ENCODE data around the gene ZSCAN1. TPM values are rescaled to one million over a fixed set of nuclear protein-coding genes. Genes with fewer than 3 reads are reported as not detected.
A peak's percentile ranks its signal among the peaks of the same experiment; 100 is the strongest.

ZSCAN1 gene
- total RNA-seq, 1 donor from 2014 or later, result 0.67 TPM

GRCh38 chr19:58001895-58002369 is 31.9 kb upstream of the ZSCAN1 start:
- Mint-ChIP-seq H3K9me3 (peaks cover 90% of the 10 kb centered on the region), H3K4me3 (peak overlapping the region; percentile 92), H3K27me3 (ENCODE audit: insufficient read depth, low read depth) (peaks cover 24% of the 10 kb centered on the region), H3K4me1 (peaks cover 7% of the 10 kb centered on the region), H3K36me3 (peaks cover 85% of the 10 kb centered on the region), H3K27ac (peak overlapping the region; percentile 43)
- peak overlapping the region; percentile 95 for H3K9ac ChIP-seq
- H3K79me2 ChIP-seq (ENCODE audit: low read depth), result peaks cover 52% of the 10 kb centered on the region
- peak overlapping the region; percentile 68 for H2AFZ ChIP-seq (replicated peaks)
- H3K27me3 ChIP-seq, result no peaks in the 10 kb centered on the region
- H3K36me3 ChIP-seq, result peaks cover 58% of the 10 kb centered on the region
- peak overlapping the region; percentile 91 for H3K4me2 ChIP-seq
- H4K20me1 ChIP-seq (ENCODE audit: low read depth), result no peaks in the 10 kb centered on the region
- DNase-seq (ENCODE audit: low spot score), result no peak
- H3K4me3 ChIP-seq, result peak overlapping the region; percentile 82
- H3F3A ChIP-seq (ENCODE audit: low read depth), result peaks cover 10% of the 10 kb centered on the region
- H3K4me1 ChIP-seq, result peaks cover 9% of the 10 kb centered on the region
- no peak for TF ChIP-seq EZH2phosphoT487 (IDR thresholded peaks at IDR 0.05)
- no peak for TF ChIP-seq EZH2 (IDR thresholded peaks at IDR 0.05)
- no peak for TF ChIP-seq CTCF (IDR thresholded peaks at IDR 0.05)
- peaks cover 26% of the 10 kb centered on the region for H3K9me3 ChIP-seq (ENCODE audit: low read depth)
- H3K27ac ChIP-seq, result peak overlapping the region; percentile 85

- H3K36me3 Mint-ChIP-seq, result peaks cover 85% of the 10 kb centered on the region
- TF ChIP-seq EZH2 (IDR thresholded peaks at IDR 0.05) (peak; percentile 61), EZH2phosphoT487 (IDR thresholded peaks at IDR 0.05) (no peak)
- H3K4me1 ChIP-seq, result peaks cover 9% of the 10 kb centered on the region
- peak within 1 kb of the TSS; percentile 91 for H3K4me2 ChIP-seq
- H3K4me3 Mint-ChIP-seq, result peak within 1 kb of the TSS; percentile 92
- peaks cover 23% of the 10 kb centered on the region for H3K27me3 Mint-ChIP-seq (ENCODE audit: insufficient read depth, low read depth)
- peak within 1 kb of the TSS; percentile 94 for H2AFZ ChIP-seq (replicated peaks)
- peaks cover 90% of the 10 kb centered on the region for H3K9me3 Mint-ChIP-seq
- peak within 1 kb of the TSS; percentile 95 for H3K9ac ChIP-seq
- no peaks in the 10 kb centered on the region for H3K27me3 ChIP-seq
- peaks cover 26% of the 10 kb centered on the region for H3K9me3 ChIP-seq (ENCODE audit: low read depth)
- peaks cover 52% of the 10 kb centered on the region for H3K79me2 ChIP-seq (ENCODE audit: low read depth)
- peak within 1 kb of the TSS; percentile 85 for H3K27ac ChIP-seq
- DNase-seq (ENCODE audit: low spot score), result peak; percentile 96
- peak within 1 kb of the TSS; percentile 82 for H3K4me3 ChIP-seq
- H3K4me1 Mint-ChIP-seq, result peaks cover 7% of the 10 kb centered on the region
- H4K20me1 ChIP-seq (ENCODE audit: low read depth), result no peaks in the 10 kb centered on the region
- H3K27ac Mint-ChIP-seq, result peak within 1 kb of the TSS; percentile 43
- H3K36me3 ChIP-seq, result peaks cover 59% of the 10 kb centered on the region
- H3F3A ChIP-seq (ENCODE audit: low read depth), result peaks cover 10% of the 10 kb centered on the region
Observed at GRCh38 chr19:58002384-58003173, 31.2 kb upstream of the ZSCAN1 start, which contains the start of gene ZNF606. Gene ZNF606, minus strand, starts transcription at chr19:58002820. Its CDS starts 1,501 bp downstream, at chr19:58001319.

GRCh38 chr19:58003174-58003828 is 30.5 kb upstream of the ZSCAN1 start:
- H2AFZ ChIP-seq (replicated peaks), result peak overlapping the region; percentile 94
- TF ChIP-seq CTCF (IDR thresholded peaks at IDR 0.05), result no peak
- no peak for TF ChIP-seq EZH2 (IDR thresholded peaks at IDR 0.05)
- TF ChIP-seq EZH2phosphoT487 (IDR thresholded peaks at IDR 0.05), result no peak
- Mint-ChIP-seq H3K9me3 (peaks cover 87% of the 10 kb centered on the region), H3K36me3 (peaks cover 83% of the 10 kb centered on the region), H3K27ac (no peak overlapping the region), H3K4me3 (peak overlapping the region; percentile 92), H3K4me1 (peaks cover 7% of the 10 kb centered on the region), H3K27me3 (ENCODE audit: insufficient read depth, low read depth) (peaks cover 23% of the 10 kb centered on the region)
- peak overlapping the region; percentile 91 for H3K4me2 ChIP-seq
- DNase-seq (ENCODE audit: low spot score), result no peak
- no peaks in the 10 kb centered on the region for H3K27me3 ChIP-seq
- peak overlapping the region; percentile 95 for H3K9ac ChIP-seq
- peak overlapping the region; percentile 82 for H3K4me3 ChIP-seq
- peaks cover 26% of the 10 kb centered on the region for H3K9me3 ChIP-seq (ENCODE audit: low read depth)
- H3K4me1 ChIP-seq, result peaks cover 9% of the 10 kb centered on the region
- no peak overlapping the region for H3K27ac ChIP-seq
- peaks cover 52% of the 10 kb centered on the region for H3K36me3 ChIP-seq
- H4K20me1 ChIP-seq (ENCODE audit: low read depth), result no peaks in the 10 kb centered on the region
- peaks cover 10% of the 10 kb centered on the region for H3F3A ChIP-seq (ENCODE audit: low read depth)
- H3K79me2 ChIP-seq (ENCODE audit: low read depth), result peaks cover 48% of the 10 kb centered on the region

Measured in neural progenitor cell (in vitro differentiated cells).